AG10803 (cell line): Measurements from ENCODE around the gene OR51I2.

Source experiments
- DNase-seq: peaks from one replicate; pipeline ENCODE4 v3.0.0; 2010; ENCODE audit warnings: low read depth
- H3K4me3 ChIP-seq: 2 replicates; pipeline ENCODE4 v1.5.1; 2011; ENCODE audit warnings: mild to moderate bottlenecking, low read length, control low read depth
- CTCF ChIP-seq: conservative IDR thresholded peaks from 2 replicates; pipeline ENCODE4 v1.5.1; 2011; ENCODE audit warnings: mild to moderate bottlenecking, low read length, control low read depth, inconsistent platforms

The OR51I2 gene

GRCh38 chr11:5449432-5449831, 309 bp downstream of the OR51I2 start:
- no peak overlapping the region for H3K4me3 ChIP-seq
- DNase-seq: no peak
- no peak for TF ChIP-seq CTCF

DNA sequence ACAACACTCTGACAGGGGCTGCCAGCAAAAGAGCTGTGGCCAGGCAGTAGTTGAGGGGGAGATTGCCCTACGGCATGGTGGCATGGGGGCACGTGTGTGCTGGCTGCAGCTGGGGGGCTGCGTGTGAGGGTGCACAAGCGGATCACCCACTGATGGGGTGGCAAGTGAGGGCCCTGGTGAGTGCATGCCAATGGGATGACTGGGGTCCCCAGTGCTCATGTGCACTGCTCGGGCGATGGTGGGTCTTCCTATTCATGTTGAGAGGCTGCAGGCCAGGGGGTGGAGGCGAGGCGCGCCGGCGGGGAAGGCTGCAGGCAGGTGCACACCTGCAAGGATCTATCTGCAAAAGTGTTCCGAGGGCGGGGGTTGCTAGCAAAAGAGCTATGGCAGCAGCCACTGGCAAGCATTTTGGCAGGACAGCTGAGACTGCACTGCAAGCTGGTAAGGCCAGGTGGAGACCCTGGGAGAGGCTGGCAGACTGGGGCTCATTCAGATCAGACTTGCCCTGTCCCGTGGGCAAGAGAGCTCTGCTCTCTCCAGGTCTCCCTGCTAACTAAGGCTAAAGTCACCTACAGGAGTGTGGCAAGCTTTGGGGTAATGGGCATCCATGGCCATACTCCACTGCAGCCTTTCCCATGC, 12.0 kb downstream of the OR51I2 start:
- DNase-seq: no peak
- no peak overlapping the region for H3K4me3 ChIP-seq
- no peak for TF ChIP-seq CTCF

DNA sequence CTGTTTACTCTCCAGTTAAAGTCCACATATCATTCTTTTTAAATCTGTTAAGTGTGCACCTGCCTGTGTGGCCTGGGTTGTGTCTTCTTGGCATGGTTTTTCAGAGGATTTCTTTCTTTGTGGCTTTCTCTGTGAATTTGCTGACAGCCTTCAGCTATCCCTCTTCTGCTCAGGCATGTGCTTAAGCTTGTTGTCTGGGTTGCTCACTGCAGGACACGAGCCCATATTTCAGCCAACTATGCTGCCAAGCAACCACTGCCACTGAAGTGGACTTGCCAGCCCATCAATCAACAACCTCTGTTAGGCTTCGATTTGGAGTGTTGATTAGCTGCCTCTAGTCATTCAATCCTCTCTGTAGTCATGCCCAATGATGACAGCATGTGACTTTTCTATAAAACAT, 18.4 kb downstream of the OR51I2 start:
- DNase-seq: no peak
- no peak for TF ChIP-seq CTCF
- H3K4me3 ChIP-seq: no peak overlapping the region

GRCh38 chr11:5473921-5474320, 24.8 kb downstream of the OR51I2 start:
- TF ChIP-seq CTCF: no peak

DNA sequence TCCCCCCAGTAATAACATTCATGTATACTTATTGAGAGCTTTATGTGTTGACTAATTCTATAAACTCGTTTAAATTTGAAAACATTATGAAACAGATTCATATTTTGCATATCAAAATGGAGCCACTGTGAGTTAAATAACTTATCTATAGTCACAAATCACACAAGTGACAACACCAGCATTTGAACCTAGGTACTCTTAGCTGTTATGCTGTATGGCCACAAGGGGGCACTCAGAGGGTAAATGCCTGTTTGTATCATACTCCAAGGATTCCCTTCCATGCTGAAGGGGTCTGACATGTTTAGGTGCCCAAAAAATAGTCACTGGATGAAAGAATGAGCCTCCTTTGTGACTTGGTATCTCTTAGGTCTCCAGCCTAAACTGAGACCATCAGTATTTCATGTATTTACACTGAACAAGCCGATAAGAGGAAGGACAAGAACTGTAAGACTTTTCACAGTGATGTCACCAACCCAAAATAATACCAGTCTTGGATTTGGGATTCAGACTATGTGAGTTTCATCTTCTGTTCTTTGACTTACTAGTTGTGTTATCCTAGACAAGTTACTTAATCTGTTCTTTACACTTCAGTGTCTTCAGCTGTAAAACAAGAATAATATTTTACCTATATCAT, 27.2 kb downstream of the OR51I2 start:
- peak; percentile 97 for TF ChIP-seq CTCF
- no peak overlapping the region for H3K4me3 ChIP-seq
- peak; percentile 57 for DNase-seq

More at GRCh38 chr11:5473921-5474320, 24.8 kb downstream of the OR51I2 start:
- H3K4me3 ChIP-seq: no peak overlapping the region
- DNase-seq: no peak

DNA sequence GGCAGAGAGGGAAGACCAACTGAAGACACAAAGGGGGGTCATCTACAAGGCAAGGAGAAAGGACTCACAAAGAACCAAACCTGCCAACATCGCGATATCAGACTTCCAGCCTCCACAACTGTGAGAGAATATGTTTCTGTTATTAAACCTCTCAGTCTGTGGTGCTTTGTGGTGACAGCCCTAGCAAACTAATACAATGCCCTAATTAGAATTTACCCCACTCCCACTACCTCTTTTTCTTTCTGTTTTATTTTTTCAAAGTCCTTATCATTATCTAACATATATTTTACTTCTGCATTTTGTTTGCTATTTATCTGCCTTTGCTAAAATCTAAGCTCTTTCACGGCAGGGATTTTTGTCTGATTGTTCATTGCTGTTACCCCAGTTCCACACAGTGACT, 36.9 kb downstream of the OR51I2 start:
- DNase-seq: no peak
- no peak for TF ChIP-seq CTCF
- no peak overlapping the region for H3K4me3 ChIP-seq

DNA sequence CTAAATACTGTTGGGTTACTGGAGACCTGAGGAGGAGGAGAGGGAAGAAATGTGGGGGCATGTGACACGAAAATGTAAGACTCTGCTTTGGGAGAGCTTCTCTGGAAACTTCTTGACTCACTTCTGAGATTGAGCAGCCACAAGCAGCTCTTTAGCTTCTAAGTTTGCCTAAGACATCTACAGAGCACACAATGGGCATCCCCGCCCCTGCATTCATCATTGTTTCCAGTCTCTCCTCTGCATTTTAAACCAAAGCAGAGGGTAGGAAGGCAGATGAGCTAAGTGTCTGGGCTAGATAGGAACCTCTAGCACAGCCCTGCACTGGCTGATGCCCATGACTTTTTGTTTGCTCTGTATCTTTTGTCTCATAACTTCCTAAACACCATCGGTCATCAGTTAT, 37.3 kb downstream of the OR51I2 start:
- H3K4me3 ChIP-seq: no peak overlapping the region
- TF ChIP-seq CTCF: no peak
- DNase-seq: no peak
